ENCODE measurements around the gene CITED2.

DNA sequence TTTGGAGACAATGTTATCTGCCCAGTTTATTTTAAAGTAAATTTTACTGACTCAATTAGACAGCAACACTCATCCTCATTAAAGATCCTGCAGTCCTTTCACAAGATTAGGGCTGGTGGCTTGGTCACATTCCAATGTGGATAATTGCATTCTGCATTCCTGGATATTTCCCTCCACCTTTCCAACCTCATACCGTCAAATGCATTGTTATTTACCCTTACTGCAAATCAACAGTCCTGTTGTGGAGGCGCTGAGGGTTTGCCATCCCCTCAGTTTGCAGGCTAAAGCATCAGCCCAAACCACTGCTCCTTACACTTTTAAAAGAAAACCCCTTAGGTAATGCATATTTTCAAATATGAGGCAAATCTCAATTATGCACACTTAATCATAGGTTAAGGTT lies 5.4 kb downstream of the CITED2 start:
- TF ChIP-seq, protein P1, sequence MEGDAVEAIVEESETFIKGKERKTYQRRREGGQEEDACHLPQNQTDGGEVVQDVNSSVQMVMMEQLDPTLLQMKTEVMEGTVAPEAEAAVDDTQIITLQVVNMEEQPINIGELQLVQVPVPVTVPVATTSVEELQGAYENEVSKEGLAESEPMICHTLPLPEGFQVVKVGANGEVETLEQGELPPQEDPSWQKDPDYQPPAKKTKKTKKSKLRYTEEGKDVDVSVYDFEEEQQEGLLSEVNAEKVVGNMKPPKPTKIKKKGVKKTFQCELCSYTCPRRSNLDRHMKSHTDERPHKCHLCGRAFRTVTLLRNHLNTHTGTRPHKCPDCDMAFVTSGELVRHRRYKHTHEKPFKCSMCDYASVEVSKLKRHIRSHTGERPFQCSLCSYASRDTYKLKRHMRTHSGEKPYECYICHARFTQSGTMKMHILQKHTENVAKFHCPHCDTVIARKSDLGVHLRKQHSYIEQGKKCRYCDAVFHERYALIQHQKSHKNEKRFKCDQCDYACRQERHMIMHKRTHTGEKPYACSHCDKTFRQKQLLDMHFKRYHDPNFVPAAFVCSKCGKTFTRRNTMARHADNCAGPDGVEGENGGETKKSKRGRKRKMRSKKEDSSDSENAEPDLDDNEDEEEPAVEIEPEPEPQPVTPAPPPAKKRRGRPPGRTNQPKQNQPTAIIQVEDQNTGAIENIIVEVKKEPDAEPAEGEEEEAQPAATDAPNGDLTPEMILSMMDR (conservative IDR thresholded peaks at IDR 0.05; ENCODE audit: low read length), result no peak
- TF ChIP-seq EZH2phosphoT487 (IDR thresholded peaks at IDR 0.05; ENCODE audit: borderline replicate concordance), result no peak

All from Loucy (cell line).